Stimulated activated CD8-positive, alpha-beta memory T cell treated with anti-CD3 and anti-CD28 coated beads, Interleukin-7, amount 100 ng/mL, for 4 hours (primary cell): ENCODE data around the gene UMAD1.

Source experiments
- DNase-seq, 2 donors: peaks; one replicate each; pipeline ENCODE4 v3.0.0-alpha.2; 2020; ENCODE audit warnings: low read depth in 2 of 2

Gene UMAD1

GRCh38 chr7:7720750-7721621, 80.4 kb downstream of the UMAD1 start:
- DNase-seq = no peak

DNA sequence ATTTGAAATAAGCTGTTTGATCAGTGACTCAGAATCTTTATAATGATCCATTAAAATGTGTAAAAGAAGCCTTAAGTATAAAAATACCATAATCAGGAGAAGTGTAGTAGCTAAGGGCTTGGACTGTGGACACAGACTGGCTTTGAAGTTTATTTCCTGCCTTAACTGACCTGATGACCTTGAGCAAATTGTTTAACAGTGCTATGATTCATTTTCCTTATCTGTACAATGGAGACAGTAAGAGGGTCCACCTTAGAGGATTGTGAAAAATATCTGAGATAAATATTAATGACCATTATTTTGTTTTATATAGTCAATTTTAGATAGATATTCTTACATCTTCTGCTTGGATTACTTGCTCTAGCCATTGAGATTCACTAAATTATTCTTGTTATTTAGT, 91.2 kb downstream of the UMAD1 start:
- DNase-seq = no peak

DNA sequence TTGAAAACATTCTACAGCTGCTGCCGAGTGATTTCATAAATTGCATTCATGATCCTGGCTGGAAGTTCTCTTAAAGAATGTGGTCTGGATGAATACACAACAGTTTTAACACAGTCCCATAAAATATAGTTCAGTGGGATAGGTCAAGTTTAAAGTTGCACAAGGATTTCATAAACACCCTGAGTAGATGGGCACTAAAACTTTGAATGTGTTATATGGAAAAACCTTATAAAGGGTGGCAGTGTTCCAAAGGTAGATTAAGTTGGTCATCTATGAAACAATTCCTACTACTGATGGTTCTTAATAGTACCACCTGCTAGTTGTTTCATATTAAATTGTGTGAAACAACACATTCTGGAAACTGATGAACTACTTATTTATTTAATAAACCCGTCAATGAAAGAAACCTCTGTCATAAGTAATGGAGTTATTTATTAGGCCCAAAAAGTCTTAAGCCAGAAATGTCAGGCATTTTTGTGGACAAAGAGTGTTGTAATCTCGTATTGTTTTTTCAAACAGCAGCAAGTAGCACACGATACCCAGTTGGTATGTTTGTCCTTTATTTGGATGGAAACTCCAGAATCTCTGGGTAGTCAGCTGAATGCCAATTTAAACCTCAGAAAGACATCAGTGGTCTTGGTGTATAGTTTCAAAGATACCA, 92.2 kb downstream of the UMAD1 start:
- DNase-seq = no peak

DNA sequence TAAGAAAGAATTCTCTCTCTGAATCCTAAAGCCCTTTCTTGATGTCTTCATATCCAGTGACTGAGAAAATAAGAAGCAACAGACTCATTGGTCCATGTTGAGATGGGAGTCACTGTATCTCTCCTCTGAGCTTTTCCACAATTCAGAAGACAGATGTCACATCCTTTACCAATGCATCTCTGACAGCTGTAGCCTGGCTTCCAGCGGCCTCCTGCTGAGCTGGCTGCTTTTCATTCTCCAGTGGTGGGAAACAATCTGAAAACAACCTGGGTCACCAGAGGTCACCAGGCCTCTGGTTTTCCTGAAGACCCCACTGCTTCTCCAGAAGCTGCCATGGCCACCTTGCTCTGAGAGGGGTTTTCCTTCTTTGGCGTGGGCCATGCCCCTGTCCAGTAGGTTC, 96.1 kb downstream of the UMAD1 start:
- DNase-seq = no peak

GRCh38 chr7:7737674-7738073, 97.1 kb downstream of the UMAD1 start:
- DNase-seq = no peak

- no peak for DNase-seq
These were observed 97.6 kb downstream of the UMAD1 start for GRCh38 chr7:7738177-7738576.

DNA sequence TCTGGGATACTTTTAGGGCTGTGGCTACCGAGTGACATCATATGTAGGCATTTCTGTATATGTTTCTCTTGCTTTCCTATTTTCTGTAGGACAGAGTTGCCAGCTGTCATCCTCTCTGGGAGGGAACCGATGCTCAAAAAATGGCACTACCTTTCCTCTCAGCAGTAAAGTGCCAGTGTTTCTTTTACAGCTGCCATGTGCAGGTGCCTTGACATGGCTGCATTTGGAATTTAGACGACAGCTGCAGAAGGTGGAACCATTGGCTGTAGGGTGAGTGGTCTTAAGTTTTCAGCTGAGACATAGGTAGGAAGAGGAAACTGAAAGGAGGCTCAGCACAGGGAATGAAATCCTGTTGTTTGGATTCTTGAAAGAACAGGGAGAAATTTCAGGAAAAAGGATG, 98.1 kb downstream of the UMAD1 start:
- DNase-seq = no peak

- DNase-seq = no peak
These were observed 98.9 kb downstream of the UMAD1 start for GRCh38 chr7:7739204-7740036.

- DNase-seq = no peak
These were observed 99.4 kb downstream of the UMAD1 start for GRCh38 chr7:7740037-7740355.

DNA sequence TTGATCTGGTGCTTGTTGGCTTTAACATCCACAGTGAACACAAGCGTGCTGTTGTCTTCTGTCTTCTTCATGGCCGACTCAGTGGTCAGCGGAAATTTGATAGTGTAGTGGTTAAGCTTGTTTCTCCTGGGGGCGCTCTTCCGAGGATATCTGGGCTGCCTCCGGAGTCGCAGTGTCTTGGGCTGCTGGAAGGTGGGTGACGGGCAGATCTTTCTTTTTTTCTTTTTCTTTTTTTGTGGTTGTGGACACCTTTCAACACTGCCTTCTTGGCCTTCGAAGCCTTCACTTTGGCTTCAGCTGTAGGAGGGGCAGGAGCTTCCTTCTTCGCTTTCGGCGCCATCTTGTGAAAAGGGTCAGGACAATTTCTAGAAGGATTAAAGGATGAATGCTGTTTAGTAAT, 101.7 kb downstream of the UMAD1 start:
- DNase-seq = no peak

GRCh38 chr7:7745258-7745657, 104.7 kb downstream of the UMAD1 start:
- DNase-seq = no peak

DNA sequence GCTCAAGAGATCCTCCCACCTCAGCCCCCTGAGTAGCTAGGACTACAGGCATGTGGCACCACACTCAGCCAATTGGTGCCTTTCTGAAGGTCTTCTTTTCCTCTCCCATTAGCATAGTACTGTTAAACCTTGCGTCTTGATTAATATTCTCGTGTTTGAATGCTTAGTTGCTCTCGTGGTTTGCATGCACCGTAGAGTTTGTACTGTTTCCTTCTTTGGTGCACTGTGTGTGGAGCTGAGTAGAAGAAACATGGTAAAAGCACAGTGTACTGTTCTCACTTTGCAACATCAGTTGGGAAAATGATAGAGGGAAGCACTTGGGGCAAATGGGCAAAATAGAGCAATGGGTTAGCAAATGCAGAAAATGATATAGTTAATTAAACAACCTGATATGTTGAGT, 105.4 kb downstream of the UMAD1 start:
- DNase-seq = no peak

DNA sequence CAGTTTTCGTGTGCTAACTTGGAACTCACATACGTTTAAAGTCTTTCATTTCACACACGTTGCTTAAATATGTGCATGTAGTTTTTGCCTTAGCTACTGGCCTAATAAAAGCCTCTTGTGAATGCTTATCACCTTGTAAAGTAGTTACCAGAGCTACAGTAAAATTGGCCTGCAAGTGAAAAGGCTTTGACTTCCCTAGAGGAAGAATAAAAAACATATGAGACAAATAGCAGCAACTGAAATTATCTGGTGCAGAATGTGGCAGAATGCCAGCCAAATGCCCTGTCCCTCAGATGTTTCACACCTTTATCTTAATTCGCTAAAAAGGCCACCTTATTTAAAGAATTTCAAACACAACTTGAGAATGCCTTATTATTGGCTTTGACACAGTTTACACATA, 105.9 kb downstream of the UMAD1 start:
- no peak for DNase-seq

DNA sequence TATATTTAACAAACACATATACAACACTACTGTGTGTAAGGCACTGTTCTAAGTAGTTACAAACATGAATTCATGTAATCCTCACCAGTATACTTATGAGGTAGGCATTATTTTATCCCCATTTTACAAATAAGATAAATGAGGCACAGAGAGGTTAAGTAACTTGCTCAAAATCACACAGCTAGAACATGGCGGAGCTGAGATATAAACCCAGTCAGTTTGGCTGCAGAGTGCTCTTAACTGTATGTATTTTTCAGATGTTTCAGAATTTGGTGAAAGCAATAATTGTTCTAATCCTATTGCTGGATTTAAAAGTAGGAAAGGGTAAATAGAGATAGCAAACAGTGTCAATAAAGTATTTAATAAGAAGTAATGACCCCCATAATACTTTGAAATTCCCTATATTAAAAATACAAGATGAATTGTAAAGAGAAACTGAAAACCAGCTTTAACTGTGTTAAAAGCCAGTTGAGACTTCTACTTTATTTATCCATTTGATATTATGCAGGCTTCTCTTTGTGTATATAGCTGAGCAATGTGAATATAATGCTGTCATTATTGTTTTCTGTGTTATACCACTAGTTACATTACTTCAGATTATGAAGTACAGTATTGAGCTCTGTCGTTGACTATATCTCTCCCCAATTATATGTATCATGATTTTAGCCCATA, 110.2 kb downstream of the UMAD1 start:
- DNase-seq = no peak

GRCh38 chr7:7751243-7752092, 110.9 kb downstream of the UMAD1 start:
- no peak for DNase-seq

GRCh38 chr7:7756577-7756976, 116.0 kb downstream of the UMAD1 start:
- no peak for DNase-seq

- DNase-seq = no peak
These were observed 117.0 kb downstream of the UMAD1 start for GRCh38 chr7:7757576-7757975.

DNA sequence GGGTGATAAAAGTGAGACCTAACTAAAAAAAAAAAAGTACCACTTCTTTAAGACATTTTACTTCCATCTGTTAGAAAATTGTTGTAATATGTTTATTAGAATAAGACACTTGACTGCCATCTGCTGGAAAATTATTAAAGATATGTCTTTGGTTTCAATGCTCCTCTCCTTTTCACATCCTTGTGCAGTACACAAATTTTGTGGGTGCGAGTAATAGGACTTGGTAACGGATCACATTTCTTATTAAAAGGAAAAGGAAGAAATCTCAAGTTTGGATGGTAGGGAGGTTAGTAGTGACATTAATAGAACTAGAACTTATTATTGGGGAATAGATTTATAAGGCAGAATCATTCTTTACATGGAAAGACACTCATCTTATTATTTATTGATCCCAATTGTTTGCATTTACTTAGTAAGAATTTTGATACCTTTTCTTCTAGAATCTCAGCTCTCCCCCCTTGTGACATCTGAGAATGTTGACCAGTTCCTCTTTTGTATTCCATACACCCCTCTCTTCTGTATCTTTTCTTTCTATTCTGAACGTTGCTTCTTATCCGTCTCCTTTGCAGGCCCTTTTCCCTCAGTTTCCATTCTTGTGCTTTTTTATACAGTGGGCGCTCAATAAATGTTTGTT, 120.9 kb downstream of the UMAD1 start:
- no peak for DNase-seq

DNA sequence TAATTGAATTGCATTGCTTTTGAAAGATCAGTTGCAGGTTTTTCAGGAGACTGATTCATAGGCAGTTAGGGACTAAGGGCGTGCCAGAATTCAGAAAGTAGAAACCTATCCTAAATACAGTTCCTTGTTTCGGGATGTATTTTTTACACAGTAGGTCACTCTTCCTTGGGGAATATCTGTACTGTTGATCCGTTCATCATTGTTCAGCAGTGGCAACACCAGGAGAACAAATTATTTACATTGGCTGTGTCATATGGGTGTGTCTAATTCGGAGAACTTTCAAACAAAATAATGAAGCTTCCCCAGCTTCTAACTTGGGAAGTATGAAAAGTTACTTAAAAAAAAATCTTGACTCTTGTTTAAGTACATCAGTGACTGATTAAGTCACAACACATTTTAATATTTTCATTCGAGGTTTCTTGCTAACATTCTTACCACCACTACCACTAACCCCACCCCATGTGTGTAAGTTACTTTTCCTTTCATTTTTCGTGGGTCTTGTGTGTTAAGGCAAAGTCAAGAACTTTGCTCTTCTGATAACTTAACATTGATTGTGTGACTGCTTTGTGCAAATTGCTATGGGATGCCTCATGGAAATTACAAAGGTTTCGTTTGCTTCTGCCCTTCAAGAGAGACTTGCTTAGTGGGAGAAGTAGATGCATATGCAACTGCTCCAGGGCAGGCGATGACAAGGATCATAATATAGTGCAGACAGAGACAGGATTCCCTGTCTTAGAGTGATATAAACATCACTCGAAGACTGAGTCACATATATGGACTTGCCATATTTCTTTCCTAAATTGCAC, 121.6 kb downstream of the UMAD1 start:
- DNase-seq = no peak
